H7 (cell line): ENCODE measurements around the gene DBNL. TPM values are rescaled to one million over a fixed set of nuclear protein-coding genes. Genes with fewer than 3 reads are reported as not detected.

Experiments
- DNase-seq: peaks from one replicate; pipeline ENCODE4 v3.0.0; 2012
- H3K27me3 ChIP-seq: 2 replicates; pipeline ENCODE4 v1.6.0; 2011; ENCODE audit warnings: mild to moderate bottlenecking, low read length; ENCODE audit not compliant: control insufficient read depth, insufficient read depth
- H3K36me3 ChIP-seq: replicated peaks from 2 replicates; pipeline ENCODE4 v1.5.1; 2011; ENCODE audit warnings: low read length; ENCODE audit not compliant: control insufficient read depth, insufficient read depth
- H3K4me3 ChIP-seq: 2 replicates; pipeline ENCODE4 v1.5.1; 2011; ENCODE audit warnings: low read depth, mild to moderate bottlenecking, control low read depth, low read length, moderate library complexity; ENCODE audit not compliant: insufficient read depth
- total RNA-seq: library from RNA; depleted of rRNA; stranded (reverse); fragments of >200 nt; shearing (Covaris generic); gene quantifications from 2 replicates; pipeline ENCODE4 v1.2.3, GENCODE V29; 2014

The DBNL gene
- total RNA-seq, 1 experiment from 2014 or later = 63.8 TPM

- peaks cover 10% of the 10 kb centered on the region for H3K27me3 ChIP-seq
- no peak for DNase-seq
- H3K4me3 ChIP-seq = no peak overlapping the region
- no peaks in the 10 kb centered on the region for H3K36me3 ChIP-seq
Observed at GRCh38 chr7:44101966-44102845, 57.7 kb downstream of the DBNL start.

- DNase-seq = no peak
- Histone ChIP-seq H3K4me3 (no peak overlapping the region), H3K36me3 (no peaks in the 10 kb centered on the region), H3K27me3 (peaks cover 10% of the 10 kb centered on the region)
Observed at GRCh38 chr7:44102846-44103565, 58.5 kb downstream of the DBNL start.

GRCh38 chr7:44103566-44103922 is 59.0 kb downstream of the DBNL start:
- H3K4me3 ChIP-seq = peak overlapping the region; percentile 75
- DNase-seq = no peak
- no peaks in the 10 kb centered on the region for H3K36me3 ChIP-seq
- H3K27me3 ChIP-seq = peaks cover 10% of the 10 kb centered on the region

- H3K4me3 ChIP-seq = peak within 1 kb of the TSS; percentile 75
- peak; percentile 97 for DNase-seq
- no peaks in the 10 kb centered on the region for H3K36me3 ChIP-seq
- H3K27me3 ChIP-seq = peaks cover 10% of the 10 kb centered on the region
Observed at GRCh38 chr7:44103923-44104859, 59.7 kb downstream of the DBNL start, which contains the start of gene AEBP1. Gene AEBP1, plus strand, starts transcription at chr7:44104345. Its CDS starts 321 bp downstream, at chr7:44104666.

- Histone ChIP-seq H3K36me3 (no peaks in the 10 kb centered on the region), H3K4me3 (peak overlapping the region; percentile 75), H3K27me3 (peaks cover 10% of the 10 kb centered on the region)
- peak; percentile 91 for DNase-seq
Observed at GRCh38 chr7:44104860-44105771, 60.6 kb downstream of the DBNL start.

GRCh38 chr7:44105832-44106231 is 61.3 kb downstream of the DBNL start:
- H3K36me3 ChIP-seq = no peaks in the 10 kb centered on the region; the same call in 1 of the 2 replicates
- H3K27me3 ChIP-seq = peaks cover 10% of the 10 kb centered on the region
- H3K4me3 ChIP-seq = no peak overlapping the region
- DNase-seq = no peak

GRCh38 chr7:44106311-44107065 is 62.0 kb downstream of the DBNL start:
- H3K4me3 ChIP-seq = no peak overlapping the region
- no peak for DNase-seq
- peaks cover 10% of the 10 kb centered on the region for H3K27me3 ChIP-seq
- no peaks in the 10 kb centered on the region; the same call in 1 of the 2 replicates for H3K36me3 ChIP-seq

GRCh38 chr7:44107116-44107960 is 62.8 kb downstream of the DBNL start:
- Histone ChIP-seq H3K4me3 (no peak overlapping the region), H3K36me3 (no peaks in the 10 kb centered on the region; the same call in 1 of the 2 replicates), H3K27me3 (peaks cover 10% of the 10 kb centered on the region)
- DNase-seq = peak; percentile 48

GRCh38 chr7:44107961-44108767 is 63.7 kb downstream of the DBNL start:
- H3K4me3 ChIP-seq = no peak overlapping the region

GRCh38 chr7:44108768-44109750 is 64.6 kb downstream of the DBNL start:
- no peak overlapping the region for H3K4me3 ChIP-seq
- peaks cover 7% of the 10 kb centered on the region for H3K27me3 ChIP-seq
- H3K36me3 ChIP-seq = peaks cover under 1% of the 10 kb centered on the region; the same call in 1 of the 2 replicates
- DNase-seq = peak; percentile 77

More at GRCh38 chr7:44107961-44108767, 63.7 kb downstream of the DBNL start:
- peaks cover 10% of the 10 kb centered on the region for H3K27me3 ChIP-seq
- no peaks in the 10 kb centered on the region; the same call in 1 of the 2 replicates for H3K36me3 ChIP-seq
- peak; percentile 54 for DNase-seq
